HL-60 (cell line): ENCODE measurements around the gene SEPTIN11.

Experiments used
- DNase-seq, 2 experiments: peaks; one replicate each; pipeline ENCODE4 v3.0.0-alpha.2; 2010 to 2020; ENCODE audit warnings: low read depth in 1 of 2, low spot score in 1 of 2
- H3K27ac ChIP-seq: fragments of 250-450 bp; sonication (Bioruptor Pico); replicated peaks from 2 replicates; pipeline ENCODE4 v1.5.1; 2020; ENCODE audit warnings: mild to moderate bottlenecking, moderate library complexity
- H3K27me3 ChIP-seq: fragments of 250-450 bp; sonication (Bioruptor Pico); 2 replicates; pipeline ENCODE4 v1.5.1; 2021; ENCODE audit warnings: mild to moderate bottlenecking, moderate library complexity; ENCODE audit not compliant: insufficient read depth, poor library complexity, severe bottlenecking
- H3K4me3 ChIP-seq: replicated peaks from 2 replicates; pipeline ENCODE4 v1.5.1; 2011; ENCODE audit warnings: mild to moderate bottlenecking, control low read depth, low read length; ENCODE audit not compliant: insufficient read depth
- GABPA ChIP-seq: IDR thresholded peaks from 2 replicates; pipeline ENCODE4 v1.6.1; 2012; ENCODE audit warnings: low read depth
- POLR2AphosphoS5 ChIP-seq: IDR thresholded peaks from 2 replicates; pipeline ENCODE4 v1.6.1; 2012; ENCODE audit warnings: low read depth
- SPI1 ChIP-seq: IDR thresholded peaks from 2 replicates; pipeline ENCODE4 v1.6.1; 2012; ENCODE audit warnings: low read depth, mild to moderate bottlenecking, borderline replicate concordance
- TF ChIP-seq, protein P1 (sequence below): IDR thresholded peaks from 2 replicates; pipeline ENCODE4 v1.6.1; 2012; ENCODE audit warnings: low read depth; ENCODE audit not compliant: insufficient replicate concordance
- TF ChIP-seq, protein P2 (sequence below): IDR thresholded peaks from one replicate; pipeline ENCODE4 v1.5.1; 2011; ENCODE audit warnings: low read length, control low read depth, inconsistent platforms; ENCODE audit not compliant: insufficient read depth

Gene SEPTIN11

GRCh38 chr4:76964769-76965168 is 15.2 kb downstream of the SEPTIN11 start:
- no peak overlapping the region for H3K27ac ChIP-seq
- no peak for DNase-seq
- TF ChIP-seq, protein P1, sequence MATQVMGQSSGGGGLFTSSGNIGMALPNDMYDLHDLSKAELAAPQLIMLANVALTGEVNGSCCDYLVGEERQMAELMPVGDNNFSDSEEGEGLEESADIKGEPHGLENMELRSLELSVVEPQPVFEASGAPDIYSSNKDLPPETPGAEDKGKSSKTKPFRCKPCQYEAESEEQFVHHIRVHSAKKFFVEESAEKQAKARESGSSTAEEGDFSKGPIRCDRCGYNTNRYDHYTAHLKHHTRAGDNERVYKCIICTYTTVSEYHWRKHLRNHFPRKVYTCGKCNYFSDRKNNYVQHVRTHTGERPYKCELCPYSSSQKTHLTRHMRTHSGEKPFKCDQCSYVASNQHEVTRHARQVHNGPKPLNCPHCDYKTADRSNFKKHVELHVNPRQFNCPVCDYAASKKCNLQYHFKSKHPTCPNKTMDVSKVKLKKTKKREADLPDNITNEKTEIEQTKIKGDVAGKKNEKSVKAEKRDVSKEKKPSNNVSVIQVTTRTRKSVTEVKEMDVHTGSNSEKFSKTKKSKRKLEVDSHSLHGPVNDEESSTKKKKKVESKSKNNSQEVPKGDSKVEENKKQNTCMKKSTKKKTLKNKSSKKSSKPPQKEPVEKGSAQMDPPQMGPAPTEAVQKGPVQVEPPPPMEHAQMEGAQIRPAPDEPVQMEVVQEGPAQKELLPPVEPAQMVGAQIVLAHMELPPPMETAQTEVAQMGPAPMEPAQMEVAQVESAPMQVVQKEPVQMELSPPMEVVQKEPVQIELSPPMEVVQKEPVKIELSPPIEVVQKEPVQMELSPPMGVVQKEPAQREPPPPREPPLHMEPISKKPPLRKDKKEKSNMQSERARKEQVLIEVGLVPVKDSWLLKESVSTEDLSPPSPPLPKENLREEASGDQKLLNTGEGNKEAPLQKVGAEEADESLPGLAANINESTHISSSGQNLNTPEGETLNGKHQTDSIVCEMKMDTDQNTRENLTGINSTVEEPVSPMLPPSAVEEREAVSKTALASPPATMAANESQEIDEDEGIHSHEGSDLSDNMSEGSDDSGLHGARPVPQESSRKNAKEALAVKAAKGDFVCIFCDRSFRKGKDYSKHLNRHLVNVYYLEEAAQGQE = no peak
- TF ChIP-seq POLR2AphosphoS5 = no peak
- TF ChIP-seq GABPA = no peak
- TF ChIP-seq, protein P2, sequence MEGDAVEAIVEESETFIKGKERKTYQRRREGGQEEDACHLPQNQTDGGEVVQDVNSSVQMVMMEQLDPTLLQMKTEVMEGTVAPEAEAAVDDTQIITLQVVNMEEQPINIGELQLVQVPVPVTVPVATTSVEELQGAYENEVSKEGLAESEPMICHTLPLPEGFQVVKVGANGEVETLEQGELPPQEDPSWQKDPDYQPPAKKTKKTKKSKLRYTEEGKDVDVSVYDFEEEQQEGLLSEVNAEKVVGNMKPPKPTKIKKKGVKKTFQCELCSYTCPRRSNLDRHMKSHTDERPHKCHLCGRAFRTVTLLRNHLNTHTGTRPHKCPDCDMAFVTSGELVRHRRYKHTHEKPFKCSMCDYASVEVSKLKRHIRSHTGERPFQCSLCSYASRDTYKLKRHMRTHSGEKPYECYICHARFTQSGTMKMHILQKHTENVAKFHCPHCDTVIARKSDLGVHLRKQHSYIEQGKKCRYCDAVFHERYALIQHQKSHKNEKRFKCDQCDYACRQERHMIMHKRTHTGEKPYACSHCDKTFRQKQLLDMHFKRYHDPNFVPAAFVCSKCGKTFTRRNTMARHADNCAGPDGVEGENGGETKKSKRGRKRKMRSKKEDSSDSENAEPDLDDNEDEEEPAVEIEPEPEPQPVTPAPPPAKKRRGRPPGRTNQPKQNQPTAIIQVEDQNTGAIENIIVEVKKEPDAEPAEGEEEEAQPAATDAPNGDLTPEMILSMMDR = no peak
- TF ChIP-seq SPI1 = no peak
- H3K4me3 ChIP-seq = no peak overlapping the region
- H3K27me3 ChIP-seq = no peaks in the 10 kb centered on the region

DNA sequence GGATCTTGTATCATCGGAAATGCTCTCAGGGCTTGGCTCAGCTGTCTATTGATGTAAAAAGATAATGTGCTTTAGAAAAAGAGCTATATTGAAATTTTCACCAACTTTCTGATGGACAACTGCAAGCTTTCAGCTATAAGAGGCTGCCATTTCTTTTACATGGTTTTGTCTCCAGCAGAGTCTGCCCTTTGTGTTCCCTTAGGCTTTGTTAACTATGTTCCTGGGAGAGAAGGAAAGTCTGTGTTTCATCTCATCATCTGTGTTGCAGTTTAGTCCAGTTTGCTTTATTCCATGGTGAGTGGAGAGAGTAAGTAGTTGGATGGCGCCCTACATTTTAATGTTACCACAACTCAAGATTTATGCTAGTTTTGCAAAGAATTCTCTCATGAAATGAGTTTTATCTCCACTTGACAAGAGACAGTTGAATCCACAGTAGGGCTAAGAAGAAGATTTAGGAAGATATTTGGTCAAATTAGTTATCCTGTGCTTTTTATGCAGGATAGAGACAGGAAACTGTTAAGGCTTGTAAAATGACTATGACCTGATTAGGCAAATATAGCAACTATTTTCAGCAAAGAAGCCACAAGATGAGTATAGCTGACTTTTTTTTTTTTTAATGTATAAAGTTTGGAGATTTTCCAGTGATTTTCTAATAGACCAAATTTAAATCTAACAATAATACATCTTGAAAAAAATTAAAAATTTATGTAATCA is 16.5 kb downstream of the SEPTIN11 start:
- TF ChIP-seq POLR2AphosphoS5 (no peak), SPI1 (no peak), GABPA (no peak)
- TF ChIP-seq, protein P2 = no peak
- TF ChIP-seq, protein P1 = no peak
- no peak overlapping the region for H3K4me3 ChIP-seq
- no peak for DNase-seq
- no peaks in the 10 kb centered on the region for H3K27me3 ChIP-seq
- no peak overlapping the region for H3K27ac ChIP-seq

DNA sequence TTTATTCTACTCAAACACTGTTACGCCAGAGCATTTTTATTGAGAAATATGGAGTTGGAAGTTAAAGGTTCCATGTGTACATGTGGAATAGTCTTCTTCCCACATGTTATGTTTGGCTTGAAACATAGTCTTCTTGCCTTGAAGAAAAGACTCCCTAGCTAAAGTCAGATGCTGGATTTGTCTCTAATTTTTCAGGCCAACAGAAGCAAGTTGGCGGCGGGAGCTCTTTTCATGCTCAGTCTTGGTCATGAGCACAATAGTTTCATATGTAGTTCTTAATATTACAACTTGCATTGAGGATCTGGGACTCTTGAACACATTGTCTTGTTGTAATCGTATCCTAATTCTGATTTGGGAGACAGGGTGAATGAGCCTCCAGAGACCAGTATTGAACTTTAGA is 19.4 kb downstream of the SEPTIN11 start:
- Histone ChIP-seq H3K4me3 (no peak overlapping the region), H3K27me3 (no peaks in the 10 kb centered on the region), H3K27ac (no peak overlapping the region)
- TF ChIP-seq GABPA = no peak
- no peak for TF ChIP-seq POLR2AphosphoS5
- TF ChIP-seq, protein P1 = no peak
- TF ChIP-seq, protein P2 = no peak
- no peak for TF ChIP-seq SPI1
- DNase-seq = no peak
